HL-60 (cell line): ENCODE measurements around the gene NEK7.

ENCODE experiments used
- DNase-seq, 2 experiments: peaks; one replicate each; pipeline ENCODE4 v3.0.0-alpha.2; 2010 to 2020; ENCODE audit warnings: low read depth in 1 of 2, low spot score in 1 of 2
- H3K27ac ChIP-seq: fragments of 250-450 bp; sonication (Bioruptor Pico); replicated peaks from 2 replicates; pipeline ENCODE4 v1.5.1; 2020; ENCODE audit warnings: mild to moderate bottlenecking, moderate library complexity
- H3K27me3 ChIP-seq: fragments of 250-450 bp; sonication (Bioruptor Pico); 2 replicates; pipeline ENCODE4 v1.5.1; 2021; ENCODE audit warnings: mild to moderate bottlenecking, moderate library complexity; ENCODE audit not compliant: insufficient read depth, poor library complexity, severe bottlenecking
- H3K4me3 ChIP-seq: replicated peaks from 2 replicates; pipeline ENCODE4 v1.5.1; 2011; ENCODE audit warnings: mild to moderate bottlenecking, control low read depth, low read length; ENCODE audit not compliant: insufficient read depth
- GABPA ChIP-seq: IDR thresholded peaks from 2 replicates; pipeline ENCODE4 v1.6.1; 2012; ENCODE audit warnings: low read depth
- POLR2AphosphoS5 ChIP-seq: IDR thresholded peaks from 2 replicates; pipeline ENCODE4 v1.6.1; 2012; ENCODE audit warnings: low read depth
- SPI1 ChIP-seq: IDR thresholded peaks from 2 replicates; pipeline ENCODE4 v1.6.1; 2012; ENCODE audit warnings: low read depth, mild to moderate bottlenecking, borderline replicate concordance
- TF ChIP-seq, protein P1 (sequence below): IDR thresholded peaks from one replicate; pipeline ENCODE4 v1.5.1; 2011; ENCODE audit warnings: low read length, control low read depth, inconsistent platforms; ENCODE audit not compliant: insufficient read depth
- TF ChIP-seq, protein P2 (sequence below): IDR thresholded peaks from 2 replicates; pipeline ENCODE4 v1.6.1; 2012; ENCODE audit warnings: low read depth; ENCODE audit not compliant: insufficient replicate concordance

NEK7 gene

DNA sequence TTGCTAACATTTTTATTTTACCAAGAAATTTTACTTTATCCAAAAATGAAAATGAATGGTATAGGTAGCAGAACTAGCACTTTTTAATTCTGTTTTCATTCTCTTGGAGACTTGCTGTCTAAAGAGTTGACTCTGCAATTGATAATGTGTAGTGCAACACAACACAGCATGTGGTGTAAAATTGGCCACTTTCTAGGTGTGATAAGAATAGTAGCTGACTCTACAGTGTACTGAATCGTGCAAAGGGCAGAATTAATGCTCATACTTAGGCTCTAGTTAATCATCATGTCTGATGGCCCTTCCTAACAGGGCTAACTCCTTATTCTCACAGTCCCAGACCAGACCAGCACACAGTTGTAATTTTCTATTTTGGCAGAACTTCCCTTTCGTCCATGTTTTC lies 140.5 kb downstream of the NEK7 start:
- TF ChIP-seq SPI1 (no peak), POLR2AphosphoS5 (no peak), GABPA (no peak)
- TF ChIP-seq, protein P1, sequence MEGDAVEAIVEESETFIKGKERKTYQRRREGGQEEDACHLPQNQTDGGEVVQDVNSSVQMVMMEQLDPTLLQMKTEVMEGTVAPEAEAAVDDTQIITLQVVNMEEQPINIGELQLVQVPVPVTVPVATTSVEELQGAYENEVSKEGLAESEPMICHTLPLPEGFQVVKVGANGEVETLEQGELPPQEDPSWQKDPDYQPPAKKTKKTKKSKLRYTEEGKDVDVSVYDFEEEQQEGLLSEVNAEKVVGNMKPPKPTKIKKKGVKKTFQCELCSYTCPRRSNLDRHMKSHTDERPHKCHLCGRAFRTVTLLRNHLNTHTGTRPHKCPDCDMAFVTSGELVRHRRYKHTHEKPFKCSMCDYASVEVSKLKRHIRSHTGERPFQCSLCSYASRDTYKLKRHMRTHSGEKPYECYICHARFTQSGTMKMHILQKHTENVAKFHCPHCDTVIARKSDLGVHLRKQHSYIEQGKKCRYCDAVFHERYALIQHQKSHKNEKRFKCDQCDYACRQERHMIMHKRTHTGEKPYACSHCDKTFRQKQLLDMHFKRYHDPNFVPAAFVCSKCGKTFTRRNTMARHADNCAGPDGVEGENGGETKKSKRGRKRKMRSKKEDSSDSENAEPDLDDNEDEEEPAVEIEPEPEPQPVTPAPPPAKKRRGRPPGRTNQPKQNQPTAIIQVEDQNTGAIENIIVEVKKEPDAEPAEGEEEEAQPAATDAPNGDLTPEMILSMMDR, result no peak
- TF ChIP-seq, protein P2, sequence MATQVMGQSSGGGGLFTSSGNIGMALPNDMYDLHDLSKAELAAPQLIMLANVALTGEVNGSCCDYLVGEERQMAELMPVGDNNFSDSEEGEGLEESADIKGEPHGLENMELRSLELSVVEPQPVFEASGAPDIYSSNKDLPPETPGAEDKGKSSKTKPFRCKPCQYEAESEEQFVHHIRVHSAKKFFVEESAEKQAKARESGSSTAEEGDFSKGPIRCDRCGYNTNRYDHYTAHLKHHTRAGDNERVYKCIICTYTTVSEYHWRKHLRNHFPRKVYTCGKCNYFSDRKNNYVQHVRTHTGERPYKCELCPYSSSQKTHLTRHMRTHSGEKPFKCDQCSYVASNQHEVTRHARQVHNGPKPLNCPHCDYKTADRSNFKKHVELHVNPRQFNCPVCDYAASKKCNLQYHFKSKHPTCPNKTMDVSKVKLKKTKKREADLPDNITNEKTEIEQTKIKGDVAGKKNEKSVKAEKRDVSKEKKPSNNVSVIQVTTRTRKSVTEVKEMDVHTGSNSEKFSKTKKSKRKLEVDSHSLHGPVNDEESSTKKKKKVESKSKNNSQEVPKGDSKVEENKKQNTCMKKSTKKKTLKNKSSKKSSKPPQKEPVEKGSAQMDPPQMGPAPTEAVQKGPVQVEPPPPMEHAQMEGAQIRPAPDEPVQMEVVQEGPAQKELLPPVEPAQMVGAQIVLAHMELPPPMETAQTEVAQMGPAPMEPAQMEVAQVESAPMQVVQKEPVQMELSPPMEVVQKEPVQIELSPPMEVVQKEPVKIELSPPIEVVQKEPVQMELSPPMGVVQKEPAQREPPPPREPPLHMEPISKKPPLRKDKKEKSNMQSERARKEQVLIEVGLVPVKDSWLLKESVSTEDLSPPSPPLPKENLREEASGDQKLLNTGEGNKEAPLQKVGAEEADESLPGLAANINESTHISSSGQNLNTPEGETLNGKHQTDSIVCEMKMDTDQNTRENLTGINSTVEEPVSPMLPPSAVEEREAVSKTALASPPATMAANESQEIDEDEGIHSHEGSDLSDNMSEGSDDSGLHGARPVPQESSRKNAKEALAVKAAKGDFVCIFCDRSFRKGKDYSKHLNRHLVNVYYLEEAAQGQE, result no peak
- Histone ChIP-seq H3K4me3 (no peak overlapping the region), H3K27ac (no peak overlapping the region), H3K27me3 (no peaks in the 10 kb centered on the region)
- DNase-seq, result no peak

DNA sequence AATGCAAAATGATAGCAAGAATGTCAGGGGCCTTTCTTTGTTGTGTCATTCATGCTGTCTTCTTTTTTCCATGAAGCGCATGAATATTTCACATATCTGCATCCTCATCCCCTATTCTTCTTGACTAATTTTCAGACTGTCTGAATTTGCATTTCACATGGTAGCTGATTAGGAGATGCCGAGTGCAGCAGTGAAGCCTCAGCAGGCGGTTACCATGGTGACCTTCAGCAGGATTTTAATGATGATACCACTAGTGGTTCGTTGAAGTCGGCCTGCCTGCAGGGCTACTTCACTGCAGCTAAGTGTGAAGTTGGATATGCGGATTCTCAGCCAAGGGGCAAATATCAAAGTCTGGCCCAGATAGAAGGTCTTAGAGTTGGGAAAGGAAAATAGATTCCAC lies 141.8 kb downstream of the NEK7 start:
- TF ChIP-seq SPI1, result no peak
- TF ChIP-seq GABPA, result no peak
- TF ChIP-seq, protein P2, result no peak
- no peak for TF ChIP-seq POLR2AphosphoS5
- TF ChIP-seq, protein P1, result no peak
- no peak for DNase-seq
- H3K27ac ChIP-seq, result no peak overlapping the region
- no peak overlapping the region for H3K4me3 ChIP-seq
- no peaks in the 10 kb centered on the region for H3K27me3 ChIP-seq

GRCh38 chr1:198300451-198300850 lies 143.7 kb downstream of the NEK7 start:
- TF ChIP-seq SPI1, result no peak
- TF ChIP-seq, protein P1, result no peak
- no peak for TF ChIP-seq GABPA
- TF ChIP-seq, protein P2, result no peak
- no peak for TF ChIP-seq POLR2AphosphoS5
- Histone ChIP-seq H3K4me3 (no peak overlapping the region), H3K27ac (no peak overlapping the region), H3K27me3 (no peaks in the 10 kb centered on the region)
- no peak for DNase-seq
